Lower leg skin (tissue), 3 donors: Measurements from ENCODE around the gene FGD4.

Experiments used
- CTCF ChIP-seq, 3 donors: fragments of 450-650 bp; IDR thresholded peaks; one replicate each; pipeline ENCODE4 v1.5.1; 2016; ENCODE audit warnings: antibody characterized with exemption in 3 of 3, mild to moderate bottlenecking in 3 of 3, moderate library complexity in 2 of 3
- POLR2A ChIP-seq, 2 donors: fragments of 450-650 bp; IDR thresholded peaks; one replicate each; pipeline ENCODE4 v1.6.1; 2016 to 2017; ENCODE audit warnings: antibody characterized with exemption in 2 of 2, mild to moderate bottlenecking in 1 of 2, moderate library complexity in 1 of 2

- TF ChIP-seq CTCF (IDR thresholded peaks at IDR 0.05) (no peak), POLR2A (IDR thresholded peaks at IDR 0.05) (no peak)
Observed at GRCh38 chr12:32488132-32488531, 88.8 kb downstream of the FGD4 start.
